ENCODE data around the gene CPLANE2.

Gene CPLANE2

GRCh38 chr1:16213013-16213412 is 24.0 kb downstream of the CPLANE2 start:
- no peak overlapping the region for H3K4me3 ChIP-seq (replicated peaks; ENCODE audit: low read depth, low read length)
- TF ChIP-seq, protein P1, sequence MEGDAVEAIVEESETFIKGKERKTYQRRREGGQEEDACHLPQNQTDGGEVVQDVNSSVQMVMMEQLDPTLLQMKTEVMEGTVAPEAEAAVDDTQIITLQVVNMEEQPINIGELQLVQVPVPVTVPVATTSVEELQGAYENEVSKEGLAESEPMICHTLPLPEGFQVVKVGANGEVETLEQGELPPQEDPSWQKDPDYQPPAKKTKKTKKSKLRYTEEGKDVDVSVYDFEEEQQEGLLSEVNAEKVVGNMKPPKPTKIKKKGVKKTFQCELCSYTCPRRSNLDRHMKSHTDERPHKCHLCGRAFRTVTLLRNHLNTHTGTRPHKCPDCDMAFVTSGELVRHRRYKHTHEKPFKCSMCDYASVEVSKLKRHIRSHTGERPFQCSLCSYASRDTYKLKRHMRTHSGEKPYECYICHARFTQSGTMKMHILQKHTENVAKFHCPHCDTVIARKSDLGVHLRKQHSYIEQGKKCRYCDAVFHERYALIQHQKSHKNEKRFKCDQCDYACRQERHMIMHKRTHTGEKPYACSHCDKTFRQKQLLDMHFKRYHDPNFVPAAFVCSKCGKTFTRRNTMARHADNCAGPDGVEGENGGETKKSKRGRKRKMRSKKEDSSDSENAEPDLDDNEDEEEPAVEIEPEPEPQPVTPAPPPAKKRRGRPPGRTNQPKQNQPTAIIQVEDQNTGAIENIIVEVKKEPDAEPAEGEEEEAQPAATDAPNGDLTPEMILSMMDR (IDR thresholded peaks at IDR 0.05; ENCODE audit: low read length, missing control alignments), result no peak
- DNase-seq (ENCODE audit: low read depth), result no peak

- TF ChIP-seq, protein P1 (IDR thresholded peaks at IDR 0.05; ENCODE audit: low read length, missing control alignments), result no peak
These were observed 24.6 kb downstream of the CPLANE2 start, which contains the start of gene ARHGEF19 for GRCh38 chr1:16212251-16212961. Gene ARHGEF19 (minus strand): TSS chr1:16212652. CDS start chr1:16209054, 3,598 bp downstream.

DNA sequence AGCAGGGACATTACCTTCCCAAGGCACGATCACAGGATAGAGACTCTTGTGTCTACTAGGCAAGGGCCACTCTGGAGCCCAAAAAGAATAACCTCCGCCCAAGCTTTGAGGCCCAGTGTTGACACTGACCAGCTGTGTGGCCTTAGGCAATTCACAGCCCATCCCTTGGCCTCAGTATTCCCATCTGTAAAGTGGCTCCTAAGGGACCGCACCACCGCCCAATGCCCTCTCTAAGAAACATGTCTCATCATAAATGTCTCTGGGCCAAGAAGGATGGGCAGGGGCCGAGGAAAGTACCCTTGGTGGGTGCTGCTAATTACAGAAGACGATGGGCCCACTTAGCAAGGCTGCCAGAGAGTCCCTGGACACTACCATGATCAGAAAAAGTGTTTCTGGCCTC is 25.2 kb downstream of the CPLANE2 start:
- TF ChIP-seq, protein P1 (IDR thresholded peaks at IDR 0.05; ENCODE audit: low read length, missing control alignments), result no peak
- H3K4me3 ChIP-seq (replicated peaks; ENCODE audit: low read depth, low read length), result no peak overlapping the region
- DNase-seq (ENCODE audit: low read depth), result no peak

More at GRCh38 chr1:16212251-16212961, 24.6 kb downstream of the CPLANE2 start, which contains the start of gene ARHGEF19:
- H3K4me3 ChIP-seq (replicated peaks; ENCODE audit: low read depth, low read length), result no peak within 1 kb of the TSS
- DNase-seq (ENCODE audit: low read depth), result no peak

DNA sequence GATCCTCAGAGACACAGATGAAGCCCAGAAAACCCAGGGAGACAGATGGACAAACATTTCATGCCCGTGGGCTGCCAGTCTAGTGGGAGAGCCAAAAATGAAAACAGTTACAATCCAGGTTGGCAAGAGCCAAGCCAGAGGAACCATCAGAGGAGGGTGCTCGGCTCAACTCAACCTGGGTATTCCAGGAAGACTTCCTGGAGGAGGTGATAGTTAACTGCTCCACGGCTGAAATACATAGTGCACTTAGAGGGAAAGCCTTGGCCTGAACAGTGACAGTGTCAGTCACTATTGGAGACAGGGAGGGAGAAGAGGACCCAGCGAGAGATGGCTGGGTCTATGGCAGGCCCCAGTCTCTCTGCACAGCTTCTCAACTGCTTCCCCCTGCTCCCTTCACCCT is 26.4 kb downstream of the CPLANE2 start:
- DNase-seq (ENCODE audit: low read depth), result no peak

DNA sequence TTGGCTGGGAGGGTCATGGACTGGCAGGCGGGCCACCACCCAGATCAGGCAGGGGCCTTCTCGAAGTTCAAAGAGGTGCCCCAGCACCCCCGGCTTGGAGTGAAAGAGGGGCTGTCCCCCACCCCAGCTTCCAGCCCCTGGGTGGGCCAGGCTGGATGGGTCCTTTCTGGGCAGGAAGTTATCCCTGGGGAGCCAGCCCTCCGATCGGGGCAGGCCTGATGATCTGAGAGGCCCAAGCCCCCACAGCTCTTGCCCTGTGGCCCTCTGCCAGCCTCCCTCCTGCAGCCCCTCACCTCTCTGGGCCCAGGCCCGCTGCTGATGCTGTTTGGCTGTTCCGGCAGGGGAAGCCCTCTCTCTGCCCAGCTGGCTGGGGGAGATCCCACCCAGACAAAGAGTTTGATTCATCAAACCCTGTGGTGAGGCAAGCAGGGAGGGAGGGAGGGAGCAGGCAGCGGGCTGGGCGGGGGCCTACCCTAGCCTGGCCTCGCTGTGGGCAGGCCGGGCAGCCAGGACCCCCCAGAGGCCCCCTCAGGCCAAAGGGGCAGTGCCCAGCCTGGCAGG is 27.1 kb downstream of the CPLANE2 start:
- H3K4me3 ChIP-seq (replicated peaks; ENCODE audit: low read depth, low read length), result no peak overlapping the region
- no peak for DNase-seq (ENCODE audit: low read depth)

More for the DNA sequence above, 26.4 kb downstream of the CPLANE2 start:
- no peak overlapping the region for H3K4me3 ChIP-seq (replicated peaks; ENCODE audit: low read depth, low read length)
- TF ChIP-seq, protein P1 (IDR thresholded peaks at IDR 0.05; ENCODE audit: low read length, missing control alignments), result no peak

DNA sequence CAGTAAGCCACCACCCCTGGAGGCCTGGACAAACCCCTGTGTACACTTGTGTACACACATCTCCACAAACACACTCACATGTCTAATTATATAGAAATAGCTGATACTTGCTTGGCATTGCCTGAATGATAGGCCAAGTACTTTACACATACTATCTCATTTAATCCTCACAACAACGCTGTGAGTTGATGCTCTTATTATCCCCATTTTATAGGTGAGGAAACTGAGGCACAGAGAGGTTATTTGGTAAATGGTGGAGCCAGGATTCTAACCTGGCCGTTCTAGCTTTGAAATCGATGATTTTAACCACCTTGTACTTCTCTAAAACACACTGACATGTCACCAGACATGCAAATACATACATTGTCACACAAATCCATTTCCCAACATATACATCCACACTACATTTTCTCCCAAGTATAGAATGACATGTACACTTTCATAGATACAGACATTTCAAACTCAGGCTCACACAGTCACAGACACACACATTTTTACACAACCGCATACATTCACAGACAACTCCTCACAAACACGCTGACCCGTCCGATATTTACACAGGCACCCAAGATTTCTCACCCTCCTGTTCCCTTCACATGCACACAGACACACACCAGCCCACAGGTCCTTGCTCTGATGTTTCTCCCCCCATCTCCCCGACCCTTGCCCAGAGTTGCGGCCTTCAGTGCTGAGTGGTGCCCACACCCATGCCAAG is 27.7 kb downstream of the CPLANE2 start:
- TF ChIP-seq, protein P1 (IDR thresholded peaks at IDR 0.05; ENCODE audit: low read length, missing control alignments), result no peak
- no peak for DNase-seq (ENCODE audit: low read depth)
- no peak overlapping the region for H3K4me3 ChIP-seq (replicated peaks; ENCODE audit: low read depth, low read length)

More for the DNA sequence above, 27.1 kb downstream of the CPLANE2 start:
- TF ChIP-seq, protein P1 (IDR thresholded peaks at IDR 0.05; ENCODE audit: low read length, missing control alignments), result no peak
